IMR-90 (cell line): ENCODE measurements around the gene PPP1R14B. TPM values are rescaled to one million over a fixed set of nuclear protein-coding genes. Genes with fewer than 3 reads are reported as not detected.

ENCODE experiments used
- ATAC-seq: fragments of 200-7000 bp; cut with Tn5 transposase; 2 replicates; pipeline ENCODE4 v1.9.1; 2020; ENCODE audit warnings: low read depth, mild to moderate bottlenecking, moderate library complexity
- BruUV-seq: library from RNA; stranded (reverse); fragments of 400-500 nt; replicated peaks from 2 replicates; lab custom pipeline; 2021; lab: Mats Ljungman, UMichigan
- CTCF ChIA-PET: fragments of 300-600 bp; formaldehyde crosslinking; extraction: SDS; loops from one replicate; lab custom pipeline; 2021; ENCODE audit warnings: antibody characterized with exemption; lab: Yijun Ruan, JAX
- POLR2A ChIA-PET: fragments of 300-600 bp; sonication (Branson Sonifier 250); formaldehyde crosslinking; loops from one replicate; lab custom pipeline; 2022; ENCODE audit warnings: antibody characterized with exemption; ENCODE audit not compliant: unreplicated experiment; lab: Charles Lee
- DNase-seq: peaks from one replicate; pipeline ENCODE4 v3.0.0; 2013
- H2AFZ ChIP-seq: replicated peaks from 2 replicates; pipeline ENCODE3; 2013; ENCODE audit warnings: low read length, mild to moderate bottlenecking; ENCODE audit not compliant: poor library complexity
- H2AK5ac ChIP-seq: 2 replicates; pipeline ENCODE4 v1.6.1; 2013; ENCODE audit warnings: low read depth, low read length, inconsistent platforms
- H2AK9ac ChIP-seq: replicated peaks from 2 replicates; pipeline ENCODE3; 2013; ENCODE audit warnings: mild to moderate bottlenecking, low read depth, low read length, moderate library complexity; ENCODE audit not compliant: poor library complexity
- H2BK120ac ChIP-seq: 2 replicates; pipeline ENCODE4 v1.6.1; 2013; ENCODE audit warnings: low read depth, low read length, inconsistent platforms
- H2BK15ac ChIP-seq: 3 replicates; pipeline ENCODE4 v1.6.1; 2013; ENCODE audit warnings: low read depth, low read length, inconsistent platforms
- H2BK20ac ChIP-seq: 2 replicates; pipeline ENCODE4 v1.6.1; 2013; ENCODE audit warnings: low read depth, mild to moderate bottlenecking, inconsistent platforms, low read length, moderate library complexity
- H2BK5ac ChIP-seq: 2 replicates; pipeline ENCODE4 v1.6.1; 2013; ENCODE audit warnings: mild to moderate bottlenecking, low read depth, low read length, inconsistent platforms; ENCODE audit not compliant: poor library complexity, severe bottlenecking
- H3K14ac ChIP-seq: replicated peaks from 2 replicates; pipeline ENCODE4 v1.6.1; 2013; ENCODE audit warnings: low read depth, low read length, inconsistent platforms
- H3K18ac ChIP-seq: 2 replicates; pipeline ENCODE4 v1.6.1; 2013; ENCODE audit warnings: low read depth, low read length, control low read depth
- H3K23ac ChIP-seq: 2 replicates; pipeline ENCODE4 v1.6.1; 2013; ENCODE audit warnings: low read depth, low read length, inconsistent platforms
- H3K27ac ChIP-seq: 2 replicates; pipeline ENCODE4 v1.5.1; 2013; ENCODE audit warnings: mild to moderate bottlenecking, control low read depth, low read length; ENCODE audit not compliant: insufficient read depth
- H3K27me3 ChIP-seq: 2 replicates; pipeline ENCODE4 v1.6.1; 2013; ENCODE audit warnings: low read length; ENCODE audit not compliant: control insufficient read depth, insufficient read depth
- H3K36me3 ChIP-seq: 2 replicates; pipeline ENCODE4 v1.6.1; 2013; ENCODE audit warnings: low read length, mixed read lengths; ENCODE audit not compliant: control insufficient read depth, insufficient read depth
- H3K4ac ChIP-seq: 2 replicates; pipeline ENCODE4 v1.6.1; 2013; ENCODE audit warnings: low read depth, low read length, inconsistent platforms
- H3K4me1 ChIP-seq: 2 replicates; pipeline ENCODE4 v1.6.1; 2013; ENCODE audit warnings: low read length, mixed read lengths; ENCODE audit not compliant: control insufficient read depth, insufficient read depth
- H3K4me2 ChIP-seq: 2 replicates; pipeline ENCODE4 v1.6.1; 2013; ENCODE audit warnings: low read depth, mild to moderate bottlenecking, control low read depth, low read length, moderate library complexity
- H3K4me3 ChIP-seq: 2 replicates; pipeline ENCODE4 v1.5.1; 2013; ENCODE audit warnings: low read depth, mild to moderate bottlenecking, control low read depth, low read length, moderate library complexity; ENCODE audit not compliant: insufficient read depth
- H3K56ac ChIP-seq: 2 replicates; pipeline ENCODE4 v1.6.1; 2013; ENCODE audit warnings: low read length, inconsistent platforms; ENCODE audit not compliant: insufficient read depth; ENCODE audit errors: extremely low read depth
- H3K79me1 ChIP-seq, 2 experiments: 2 replicates each; pipeline ENCODE4 v1.6.1; 2013; ENCODE audit warnings: low read length in 2 of 2, inconsistent platforms in 1 of 2, low read depth in 1 of 2
- H3K9ac ChIP-seq: 2 replicates; pipeline ENCODE4 v1.6.1; 2013; ENCODE audit warnings: low read depth, low read length, control low read depth
- H3K9me1 ChIP-seq: 2 replicates; pipeline ENCODE4 v1.6.1; 2013; ENCODE audit warnings: low read length, inconsistent platforms; ENCODE audit not compliant: insufficient read depth
- H3K9me3 ChIP-seq: 2 replicates; pipeline ENCODE4 v1.6.1; 2013; ENCODE audit warnings: low read length; ENCODE audit not compliant: control insufficient read depth, insufficient read depth
- H4K20me1 ChIP-seq: 2 replicates; pipeline ENCODE4 v1.6.1; 2013; ENCODE audit warnings: low read length, inconsistent platforms; ENCODE audit not compliant: insufficient read depth
- H4K5ac ChIP-seq: 2 replicates; pipeline ENCODE4 v1.6.1; 2013; ENCODE audit warnings: mild to moderate bottlenecking, low read depth, low read length, control low read depth
- H4K8ac ChIP-seq, 2 experiments: 2 replicates each; pipeline ENCODE4 v1.6.1; 2013; ENCODE audit warnings: low read depth in 2 of 2, low read length in 2 of 2, control low read depth in 1 of 2, inconsistent platforms in 1 of 2
- H4K91ac ChIP-seq: 2 replicates; pipeline ENCODE4 v1.6.1; 2013; ENCODE audit warnings: low read depth, low read length, inconsistent platforms; ENCODE audit not compliant: insufficient read depth
- MAZ ChIP-seq: IDR thresholded peaks from 2 replicates; pipeline ENCODE4 v1.6.1; 2012; ENCODE audit warnings: low read depth, mild to moderate bottlenecking, low read length, improper control_type of control experiment, moderate library complexity, borderline replicate concordance
- NFE2L2 ChIP-seq: fragments of 150-350 bp; IDR thresholded peaks from 2 replicates; pipeline ENCODE4 v1.6.1; 2016; ENCODE audit warnings: low read depth, mild to moderate bottlenecking, low read length
- SMC3 ChIP-seq: fragments of 150-350 bp; IDR thresholded peaks from 2 replicates; pipeline ENCODE4 v1.6.1; 2016; ENCODE audit warnings: low read depth, mild to moderate bottlenecking, antibody characterized with exemption, low read length, moderate library complexity
- whole genome bisulfite sequencing, 2 experiments: methylation state at CpG; one replicate each; pipeline versions ENCODE4 v1.1.5 to v1.1.7; 2013; ENCODE audit warnings: missing lambda C conversion rate in 2 of 2; ENCODE audit not compliant: insufficient read length in 1 of 2; ENCODE audit errors: extremely low coverage in 2 of 2; 5-methylcytosine and 5-hydroxymethylcytosine counted together
- dilution Hi-C: fragments of 300-500 bp; cut with HindIII; formaldehyde crosslinking; loops from one replicate; pipeline ENCODE4 v1.14.3; 2018; ENCODE audit warnings: low sequenced_read_pairs; ENCODE audit not compliant: unreplicated experiment
- in situ Hi-C: fragments of 300-500 bp; cut with MboI; formaldehyde crosslinking; loops from 3 replicates; pipeline ENCODE4 v1.14.3; 2019; ENCODE audit warnings: low sequenced_read_pairs, inconsistent platforms, mixed read lengths
- intact Hi-C: fragments of 100-400 bp; cut with micrococcal nuclease; formaldehyde crosslinking; loops from 2 replicates; pipeline ENCODE4 v1.10.0; 2022
- polyA plus RNA-seq, 3 experiments: library from polyadenylated mRNA; depleted of rRNA; stranded (reverse); fragments of >200 nt; gene quantifications; 2 replicates each; pipeline ENCODE4 v1.2.3, GENCODE V29; 2012; ENCODE audit warnings: low replicate concordance in 1 of 3
- total RNA-seq: library from RNA; depleted of rRNA; stranded (reverse); fragments of >200 nt; gene quantifications from 2 replicates; pipeline ENCODE4 v1.2.3, GENCODE V29; 2012

The PPP1R14B gene
- total and polyA plus RNA-seq, 2 of the 4 experiments (the other 2 are of a cell fraction) = 176 to 257 TPM

GRCh38 chr11:64281957-64282770 is 35.4 kb upstream of the PPP1R14B start:
- intact Hi-C loops = no loop called here
- no peak overlapping the region for H2BK15ac ChIP-seq
- no TSS peak for BruUV-seq

More at GRCh38 chr11:64281957-64282770, 35.4 kb upstream of the PPP1R14B start:
- POLR2A ChIA-PET = no interaction called here
- Histone ChIP-seq H3K9me1 (peaks cover 5% of the 10 kb centered on the region; the same call in 1 of the 2 replicates), H2AK5ac (no peak overlapping the region), H4K8ac (no peak overlapping the region), H2AFZ (no peak overlapping the region), H2BK120ac (no peak overlapping the region), H3K23ac (no peak overlapping the region), H3K27ac (no peak overlapping the region), H3K9ac (no peak overlapping the region), H3K4ac (no peak overlapping the region), H4K91ac (no peak overlapping the region), H4K20me1 (no peaks in the 10 kb centered on the region), H4K5ac (no peak overlapping the region), H3K9me3 (no peaks in the 10 kb centered on the region), H3K18ac (no peak overlapping the region), H3K4me3 (no peak overlapping the region), H3K27me3 (no peaks in the 10 kb centered on the region), H2BK20ac (no peak overlapping the region), H3K56ac (no peak overlapping the region), H3K14ac (no peak overlapping the region), H2AK9ac (no peak overlapping the region), H3K4me1 (peaks cover 8% of the 10 kb centered on the region), H2BK5ac (no peak overlapping the region), H3K36me3 (peaks cover 18% of the 10 kb centered on the region), H3K4me2 (no peak overlapping the region), H3K79me1 (peaks cover 15 to 37% of the 10 kb centered on the region in 2 experiments)
- ATAC-seq = no peak
- CTCF ChIA-PET = no interaction called here
- TF ChIP-seq NFE2L2 (no peak), SMC3 (no peak), MAZ (no peak)
- DNase-seq = no peak
- dilution Hi-C loops = no loop called here
- WGBS, 2 experiments = 100% methylated on average over 1 of the region's 22 CpGs; no CpG with 5 or more reads in 1 of the 2 experiments
- in situ Hi-C loops = no loop called here
